ENCODE measurements around the gene FGFR4.

- TF ChIP-seq POLR2AphosphoS5 (IDR thresholded peaks at IDR 0.05; ENCODE audit: low read depth, low read length) = no peak
- no peak for TF ChIP-seq SPI1 (IDR thresholded peaks at IDR 0.05; ENCODE audit: low read depth, low read length)
- TF ChIP-seq POLR2A (IDR thresholded peaks at IDR 0.05; ENCODE audit: low read depth, low read length) = no peak
- no peak for TF ChIP-seq TAF1 (IDR thresholded peaks at IDR 0.05; ENCODE audit: low read depth, low read length)
- no peak for TF ChIP-seq PAX5 (IDR thresholded peaks at IDR 0.05; ENCODE audit: insufficient read depth, low read length, severe bottlenecking)
- no peak for TF ChIP-seq POU2F2 (IDR thresholded peaks at IDR 0.05; ENCODE audit: low read depth, low read length)
Measured at GRCh38 chr5:177134697-177135225, 48.0 kb downstream of the FGFR4 start.
